B cell (primary cell): Measurements from ENCODE around the gene XPNPEP3. TPM values are rescaled to one million over a fixed set of nuclear protein-coding genes. Genes with fewer than 3 reads are reported as not detected.

Experiments
- ATAC-seq: fragments of 200-7000 bp; cut with Tn5 transposase; one replicate; pipeline ENCODE4 v1.10.0; 2021; ENCODE audit warnings: low read depth, mild to moderate bottlenecking, moderate number of reproducible peaks, moderate library complexity
- CTCF ChIA-PET: fragments of 350-600 bp; sonication (Branson Sonifier 250); formaldehyde crosslinking; loops from one replicate; lab custom pipeline; 2021; ENCODE audit warnings: antibody characterized with exemption, inconsistent platforms; lab: Charles Lee
- POLR2A ChIA-PET: fragments of 350-600 bp; sonication (Branson Sonifier 250); formaldehyde crosslinking; loops from one replicate; lab custom pipeline; 2021; ENCODE audit warnings: antibody characterized with exemption; lab: Charles Lee
- DNase-seq: peaks from one replicate; pipeline ENCODE4 v3.0.0; 2013
- H2AFZ ChIP-seq: 2 replicates; pipeline ENCODE4 v1.6.1; 2012; ENCODE audit warnings: mild to moderate bottlenecking, low read depth, low read length; ENCODE audit not compliant: insufficient read depth, poor library complexity, severe bottlenecking
- H3K27ac ChIP-seq, 2 donors: 1 replicate in 1 of 2; 2 replicates in 1 of 2; pipeline ENCODE4 v1.5.1; 2012 to 2013; ENCODE audit warnings: low read length in 2 of 2, mild to moderate bottlenecking in 2 of 2, moderate library complexity in 1 of 2
- H3K27me3 ChIP-seq, 4 experiments: fragments of 200-600 bp in 1 of 4; sonication (generic) in 1 of 4; replicated peaks in 1 of 4; 1 replicate in 2 of 4; 2 replicates in 2 of 4; pipeline versions ENCODE4 v1.6.1 to v1.7.0; 2013 to 2016; ENCODE audit warnings: low read length in 3 of 4, mild to moderate bottlenecking in 2 of 4, mixed read lengths in 1 of 4, moderate library complexity in 1 of 4; ENCODE audit not compliant: insufficient read depth in 4 of 4, control insufficient read depth in 3 of 4; ENCODE audit errors: control extremely low read depth in 1 of 4
- H3K36me3 ChIP-seq, 2 experiments: replicated peaks in 1 of 2; 1 replicate in 1 of 2; 2 replicates in 1 of 2; pipeline versions ENCODE4 v1.6.1 to v1.7.1; 2013; ENCODE audit warnings: low read length in 1 of 2; ENCODE audit not compliant: insufficient read depth in 2 of 2, control insufficient read depth in 1 of 2; ENCODE audit errors: control extremely low read depth in 1 of 2, extremely low read depth in 1 of 2
- H3K4me1 ChIP-seq, 2 donors: fragments of 200-600 bp in 1 of 2; sonication (generic) in 1 of 2; 1 replicate in 1 of 2; 2 replicates in 1 of 2; pipeline versions ENCODE4 v1.5.1 to v1.6.1; 2013 to 2017; ENCODE audit warnings: low read length in 2 of 2; ENCODE audit not compliant: control insufficient read depth in 2 of 2, insufficient read depth in 2 of 2
- H3K4me2 ChIP-seq: replicated peaks from 2 replicates; pipeline ENCODE3; 2012; ENCODE audit warnings: mild to moderate bottlenecking, low read depth, low read length; ENCODE audit not compliant: poor library complexity, severe bottlenecking
- H3K4me3 ChIP-seq, 5 experiments: fragments of 200-600 bp in 1 of 5; sonication (generic) in 1 of 5; 1 replicate in 3 of 5; 2 replicates in 2 of 5; pipeline versions ENCODE4 v1.5.1 to v1.7.0; 2011 to 2016; ENCODE audit warnings: low read length in 4 of 5, mild to moderate bottlenecking in 4 of 5, low read depth in 2 of 5, control low read depth in 1 of 5, moderate library complexity in 1 of 5; ENCODE audit not compliant: insufficient read depth in 1 of 5; ENCODE audit errors: control extremely low read depth in 1 of 5, extremely low read depth in 1 of 5
- H3K79me2 ChIP-seq: fragments of 200-600 bp; sonication (generic); one replicate; pipeline ENCODE4 v1.6.0; 2016; ENCODE audit warnings: low read length; ENCODE audit not compliant: control insufficient read depth, insufficient read depth
- H3K9ac ChIP-seq: fragments of 200-600 bp; sonication (generic); 2 replicates; pipeline ENCODE4 v1.6.1; 2017; ENCODE audit warnings: mild to moderate bottlenecking, low read length, moderate library complexity
- H3K9me3 ChIP-seq, 3 donors: one replicate each; pipeline versions ENCODE4 v1.6.1 to v1.7.1; 2013; ENCODE audit warnings: low read length in 2 of 3; ENCODE audit not compliant: control insufficient read depth in 2 of 3, insufficient read depth in 1 of 3; ENCODE audit errors: control extremely low read depth in 1 of 3
- H4K20me1 ChIP-seq: 2 replicates; pipeline ENCODE4 v1.6.0; 2012; ENCODE audit warnings: mild to moderate bottlenecking, low read length; ENCODE audit not compliant: insufficient read depth, control insufficient read depth, poor library complexity, severe bottlenecking
- H3K27ac Mint-ChIP-seq: one replicate; pipeline ENCODE4 v1.8.0; 2021; ENCODE audit warnings: mixed read lengths
- H3K27me3 Mint-ChIP-seq: one replicate; pipeline ENCODE4 v1.8.0; 2021; ENCODE audit warnings: mixed read lengths
- H3K4me1 Mint-ChIP-seq: one replicate; pipeline ENCODE4 v1.8.0; 2021; ENCODE audit warnings: mixed read lengths
- H3K4me3 Mint-ChIP-seq: one replicate; pipeline ENCODE4 v1.8.0; 2021; ENCODE audit warnings: mixed read lengths
- H3K9me3 Mint-ChIP-seq: one replicate; pipeline ENCODE4 v1.8.0; 2022; ENCODE audit warnings: mixed read lengths; ENCODE audit not compliant: insufficient read depth
- EZH2 ChIP-seq: IDR thresholded peaks from 2 replicates; pipeline ENCODE4 v1.6.1; 2012; ENCODE audit warnings: borderline replicate concordance, low read depth, mild to moderate bottlenecking, moderate library complexity, low read length; ENCODE audit not compliant: insufficient read depth, poor library complexity, severe bottlenecking
- WGBS: methylation state at CpG from one replicate; pipeline ENCODE4 v1.1.5; 2013; ENCODE audit warnings: missing lambda C conversion rate; ENCODE audit not compliant: insufficient coverage; 5-methylcytosine and 5-hydroxymethylcytosine counted together
- intact Hi-C: fragments of 100-400 bp; cut with micrococcal nuclease; formaldehyde crosslinking; loops from one replicate; pipeline ENCODE4 v1.10.0; 2022
- polyA plus RNA-seq: library from polyadenylated mRNA; depleted of rRNA; stranded (reverse); fragments of >200 nt; gene quantifications from 2 replicates; pipeline ENCODE4 v1.2.3, GENCODE V29; 2012
- total RNA-seq, 2 donors: library from RNA; stranded (reverse); fragments of 120-200 nt in 1 of 2; gene quantifications; 1 replicate in 1 of 2; 2 replicates in 1 of 2; pipeline versions ENCODE4 v1.2.3 to v1.2.4, GENCODE V29; 2013 to 2022
- TF ChIP-seq, protein P1 (sequence below): fragments of 200-600 bp; IDR thresholded peaks from one replicate; pipeline ENCODE4 v1.8.0; 2022; ENCODE audit warnings: antibody characterized with exemption, mild to moderate bottlenecking

Gene XPNPEP3
- total and polyA plus RNA-seq, 2 donors (not counting 1 experiment from before 2014, with no cell fraction given) = 7.9 to 18.9 TPM

DNA sequence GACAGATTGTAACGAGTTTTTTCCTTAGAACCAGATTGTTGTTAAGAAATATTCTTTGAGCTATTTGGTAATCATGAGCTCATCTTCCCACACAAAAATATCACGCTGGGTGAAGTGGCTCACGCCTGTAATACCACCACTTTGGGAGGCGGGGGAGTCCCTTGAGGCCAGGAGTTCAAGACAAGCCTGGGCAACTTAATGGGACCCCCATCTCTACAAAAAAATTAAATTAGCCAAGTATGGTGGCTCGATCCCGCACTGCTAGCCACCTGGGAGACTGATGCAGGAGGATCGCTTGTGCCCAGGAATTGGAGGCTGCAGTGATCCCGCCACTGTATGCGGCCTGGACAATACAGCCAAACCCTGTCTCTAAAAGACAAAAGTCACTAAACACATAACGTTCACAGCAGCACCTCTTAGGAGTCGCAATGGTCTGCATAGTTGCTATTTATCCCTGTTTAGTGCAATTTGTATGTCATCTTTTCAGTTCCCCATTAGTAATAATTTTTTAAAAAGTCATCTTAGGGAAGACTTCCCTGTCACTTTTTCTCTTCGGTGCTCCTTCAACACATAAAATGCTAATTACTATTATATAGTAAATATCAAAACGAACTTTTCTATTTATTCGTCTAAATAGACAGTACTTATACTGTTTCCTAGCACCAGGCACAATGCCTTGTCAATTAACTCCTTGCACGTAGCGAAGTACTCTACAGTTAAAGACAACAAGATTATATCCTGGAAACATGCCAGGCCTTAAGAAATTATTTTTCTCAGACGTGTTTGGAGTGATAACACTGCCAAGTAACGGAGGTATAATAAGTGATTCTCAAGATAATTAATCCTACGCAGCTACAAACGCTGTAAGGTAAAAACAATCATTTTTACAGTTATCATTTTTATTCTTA lies 1.6 kb upstream of the XPNPEP3 start:
- Mint-ChIP-seq H3K9me3 (no peaks in the 10 kb centered on the region), H3K27me3 (no peaks in the 10 kb centered on the region), H3K4me1 (peaks cover 50% of the 10 kb centered on the region), H3K4me3 (peak overlapping the region; percentile 77), H3K27ac (peak overlapping the region; percentile 68)
- Histone ChIP-seq H3K9me3 (no peaks in the 10 kb centered on the region), H3K4me3 (peak overlapping the region; percentile 64 to 98 (median 94)), H3K4me1 (peaks cover 24 to 28% of the 10 kb centered on the region in 2 donors), H3K27me3 (no peaks in the 10 kb centered on the region), H4K20me1 (peaks cover 24% of the 10 kb centered on the region), H3K9ac (peak overlapping the region; percentile 96), H3K79me2 (peaks cover 87% of the 10 kb centered on the region), H2AFZ (peak overlapping the region; percentile 85), H3K36me3 (peaks cover 2 to 5% of the 10 kb centered on the region in 2 experiments), H3K27ac (peak overlapping the region; percentile 91 to 94), H3K4me2 (peak overlapping the region; percentile 80)
- ChIA-PET POLR2A (no interaction called here), CTCF (interaction anchor here (2.1 kb wide), 1 partner anchor 172 kb away, joined by 10 read pairs; no protein-coding TSS in a partner anchor)
- DNase-seq (no peak), ATAC-seq (no peak)
- 71% methylated on average over 5 of the region's 20 CpGs for WGBS
- TF ChIP-seq EZH2 = no peak
- TF ChIP-seq, protein P1, sequence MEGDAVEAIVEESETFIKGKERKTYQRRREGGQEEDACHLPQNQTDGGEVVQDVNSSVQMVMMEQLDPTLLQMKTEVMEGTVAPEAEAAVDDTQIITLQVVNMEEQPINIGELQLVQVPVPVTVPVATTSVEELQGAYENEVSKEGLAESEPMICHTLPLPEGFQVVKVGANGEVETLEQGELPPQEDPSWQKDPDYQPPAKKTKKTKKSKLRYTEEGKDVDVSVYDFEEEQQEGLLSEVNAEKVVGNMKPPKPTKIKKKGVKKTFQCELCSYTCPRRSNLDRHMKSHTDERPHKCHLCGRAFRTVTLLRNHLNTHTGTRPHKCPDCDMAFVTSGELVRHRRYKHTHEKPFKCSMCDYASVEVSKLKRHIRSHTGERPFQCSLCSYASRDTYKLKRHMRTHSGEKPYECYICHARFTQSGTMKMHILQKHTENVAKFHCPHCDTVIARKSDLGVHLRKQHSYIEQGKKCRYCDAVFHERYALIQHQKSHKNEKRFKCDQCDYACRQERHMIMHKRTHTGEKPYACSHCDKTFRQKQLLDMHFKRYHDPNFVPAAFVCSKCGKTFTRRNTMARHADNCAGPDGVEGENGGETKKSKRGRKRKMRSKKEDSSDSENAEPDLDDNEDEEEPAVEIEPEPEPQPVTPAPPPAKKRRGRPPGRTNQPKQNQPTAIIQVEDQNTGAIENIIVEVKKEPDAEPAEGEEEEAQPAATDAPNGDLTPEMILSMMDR = no peak
- intact Hi-C loops = loop anchor here (5.0 to 10.0 kb wide), 3 partner anchors 167 to 589 kb away; partner anchors contain the start of genes TEF and TOB2
